GM21528 (cell line): ENCODE data around the gene ADGRB3.

Experiments used
- ATAC-seq: cut with Tn5 transposase; IDR thresholded peaks from one replicate; pipeline ENCODE4 v1.9.1; 2021; ENCODE audit warnings: mild to moderate bottlenecking, moderate library complexity; ENCODE audit not compliant: unreplicated experiment, low FRiP score

ADGRB3 gene

DNA sequence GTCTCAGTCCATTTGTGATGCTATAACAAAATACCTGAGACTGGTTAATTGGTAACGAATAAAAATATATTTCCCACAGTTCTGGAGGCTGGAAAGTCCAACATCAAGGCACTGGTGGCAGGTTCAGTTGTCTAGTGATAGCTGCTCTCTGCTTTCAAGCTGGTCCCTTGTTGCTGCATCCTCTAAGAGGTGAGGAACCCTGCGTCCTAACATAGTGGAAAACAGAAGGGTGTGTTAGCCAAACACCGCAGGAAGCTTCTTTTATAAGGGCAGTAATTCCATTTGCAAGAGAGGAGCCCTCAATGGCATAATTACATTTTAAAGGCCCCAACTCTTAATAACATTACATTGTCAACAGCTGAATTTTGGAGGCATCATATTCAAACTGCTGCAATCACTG lies 372.7 kb downstream of the ADGRB3 start:
- no peak for ATAC-seq

- ATAC-seq, result no peak
Observed at GRCh38 chr6:69012211-69012610, 377.1 kb downstream of the ADGRB3 start.

- no peak for ATAC-seq
Observed at GRCh38 chr6:69012876-69013275, 377.8 kb downstream of the ADGRB3 start.

DNA sequence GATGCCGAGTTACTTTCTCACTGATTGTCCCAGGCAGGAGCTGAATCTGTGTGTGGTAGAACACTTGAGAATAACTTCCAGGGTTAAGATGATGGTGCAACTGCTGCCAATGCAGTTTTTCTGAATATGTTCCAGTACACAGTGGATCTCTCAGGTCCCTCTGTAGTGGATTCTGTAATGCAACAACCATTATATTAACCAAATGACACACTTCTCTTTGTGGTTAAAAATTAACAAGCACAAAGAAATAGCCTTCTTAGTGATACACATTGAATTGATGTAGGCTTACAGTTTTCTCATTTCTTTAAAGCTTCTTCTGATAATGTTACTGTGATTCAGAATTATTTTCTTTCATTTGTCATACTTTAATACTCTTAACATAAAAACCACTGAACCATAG lies 383.8 kb downstream of the ADGRB3 start:
- ATAC-seq, result no peak

- ATAC-seq, result no peak
Observed at GRCh38 chr6:69019832-69020231, 384.8 kb downstream of the ADGRB3 start.

DNA sequence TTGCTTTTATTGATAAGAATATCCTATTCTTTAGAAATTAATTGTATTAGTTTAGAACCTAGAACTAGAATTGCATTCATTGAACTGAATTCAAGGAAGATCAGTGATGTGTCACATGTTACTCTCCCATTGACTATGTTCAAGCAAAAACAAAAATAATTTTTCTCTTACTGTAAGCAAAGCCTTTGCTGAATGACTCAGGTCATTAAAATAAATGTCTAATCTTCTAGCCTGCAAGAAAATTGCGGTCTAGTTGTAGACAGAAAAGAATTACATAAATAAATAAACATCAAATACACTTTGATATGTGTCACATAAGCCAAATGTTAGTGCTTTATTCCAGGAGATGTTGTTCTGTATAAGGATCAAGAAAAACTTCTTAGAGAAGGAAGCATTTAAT lies 387.9 kb downstream of the ADGRB3 start:
- ATAC-seq, result no peak

DNA sequence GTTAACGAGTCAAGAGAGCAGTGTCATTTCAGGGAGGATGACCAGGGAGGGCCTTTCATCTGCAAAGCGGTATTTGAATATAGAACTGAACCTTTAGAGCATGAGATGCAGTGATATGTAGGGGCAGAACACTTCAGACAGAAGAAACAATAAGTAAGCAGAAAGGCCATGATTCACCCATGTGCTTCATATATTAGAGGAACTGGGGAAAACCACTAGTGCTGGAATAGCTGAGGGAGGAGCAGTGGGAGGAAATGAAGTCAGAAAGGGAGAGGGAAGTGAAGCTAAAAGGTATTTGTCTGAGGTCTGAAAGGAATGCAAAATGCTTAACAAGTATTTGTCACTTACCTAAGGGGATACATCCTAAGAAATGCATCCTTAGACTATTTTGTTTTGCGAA lies 391.2 kb downstream of the ADGRB3 start:
- ATAC-seq, result no peak

DNA sequence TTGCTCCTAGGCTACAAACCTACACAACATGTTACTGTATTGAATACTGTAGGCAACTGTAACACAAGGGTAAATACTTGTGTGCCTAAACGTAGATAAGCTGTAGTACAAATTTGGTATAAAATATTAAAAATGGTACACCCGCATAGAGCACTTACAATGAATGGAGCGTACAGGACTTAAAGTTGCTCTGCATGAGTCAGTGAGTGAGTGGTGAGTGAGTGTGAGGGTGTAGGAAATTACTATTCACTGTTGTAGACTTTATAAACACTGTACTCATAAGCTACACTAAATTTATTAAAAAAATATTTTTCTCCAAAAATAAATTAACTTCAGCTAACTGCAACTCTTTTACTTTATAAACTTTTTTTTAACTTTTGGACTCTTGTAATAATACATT lies 391.6 kb downstream of the ADGRB3 start:
- no peak for ATAC-seq

GRCh38 chr6:69027861-69028260 lies 392.8 kb downstream of the ADGRB3 start:
- no peak for ATAC-seq

DNA sequence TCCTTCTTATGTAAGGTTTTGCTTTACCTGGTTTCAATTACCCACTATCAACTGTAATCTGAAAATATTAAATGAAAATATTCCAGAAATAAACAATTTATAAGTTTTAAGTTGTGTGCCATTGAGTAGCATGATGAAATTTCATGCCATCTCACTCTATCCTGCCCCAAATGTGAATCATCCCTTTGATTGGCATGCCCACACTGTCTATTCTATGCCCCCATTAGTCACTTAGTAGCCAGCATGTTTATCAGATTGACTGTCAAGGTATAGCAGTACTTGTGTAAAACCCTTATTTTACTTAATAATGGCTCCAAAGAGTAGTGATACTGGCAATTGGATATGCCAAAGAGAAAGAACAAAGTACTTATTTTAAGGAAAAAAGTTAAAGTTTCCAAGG lies 403.8 kb downstream of the ADGRB3 start:
- ATAC-seq, result no peak

DNA sequence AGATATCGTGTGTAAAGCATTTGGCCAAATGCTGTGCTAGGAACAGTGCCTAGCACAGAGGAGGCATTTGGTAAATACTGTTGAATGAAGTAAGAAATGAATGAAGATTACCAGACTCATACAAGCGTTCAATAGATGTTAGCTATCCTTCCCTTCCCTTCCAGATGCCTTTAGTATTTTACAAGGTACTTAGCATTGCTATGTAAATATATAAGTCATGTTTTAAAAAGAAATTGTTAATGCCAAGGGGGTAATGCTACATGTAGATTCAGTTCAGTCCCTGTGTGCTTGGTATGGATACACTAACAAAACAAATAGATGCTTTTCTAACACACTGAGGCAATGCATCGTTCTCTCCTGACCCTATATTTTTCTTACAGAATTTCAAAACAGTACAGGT lies 407.2 kb downstream of the ADGRB3 start:
- ATAC-seq, result no peak

DNA sequence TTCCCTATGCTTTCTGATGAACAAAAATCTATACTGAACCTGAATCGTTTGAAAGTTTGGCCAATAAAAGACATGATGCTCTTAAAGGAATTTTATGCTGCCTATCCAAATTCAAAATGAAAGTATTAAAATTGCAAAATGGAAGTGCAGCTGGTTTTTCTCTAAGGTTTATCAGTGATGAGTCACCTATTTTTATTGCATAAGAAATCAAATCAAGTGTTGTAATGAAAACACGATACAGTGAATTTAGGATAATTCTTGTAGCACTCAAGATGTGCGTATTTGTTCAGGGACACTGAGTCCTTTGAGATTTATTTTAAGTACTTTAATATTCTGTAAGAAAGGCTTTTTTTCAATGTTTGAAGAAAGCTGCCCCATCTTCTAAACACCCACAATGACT lies 409.5 kb downstream of the ADGRB3 start:
- no peak for ATAC-seq

DNA sequence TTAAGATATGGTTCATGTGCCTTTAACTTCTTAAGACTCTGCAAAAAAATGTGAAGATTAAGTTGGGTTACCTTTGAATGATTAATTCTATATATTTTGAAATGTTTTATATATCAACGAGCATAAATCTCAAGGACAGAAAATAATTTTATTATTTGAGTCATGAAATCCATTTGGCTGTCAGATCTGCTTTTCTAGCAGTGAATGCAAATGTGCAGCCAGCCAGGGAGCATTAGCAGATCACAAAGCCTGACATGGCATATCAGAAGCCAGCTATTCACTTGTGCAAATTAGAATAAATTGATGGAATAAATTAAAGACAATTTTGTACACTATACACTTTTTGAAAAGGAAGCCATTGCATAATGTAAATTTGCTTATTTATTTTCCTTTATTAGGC lies 424.3 kb downstream of the ADGRB3 start:
- no peak for ATAC-seq

DNA sequence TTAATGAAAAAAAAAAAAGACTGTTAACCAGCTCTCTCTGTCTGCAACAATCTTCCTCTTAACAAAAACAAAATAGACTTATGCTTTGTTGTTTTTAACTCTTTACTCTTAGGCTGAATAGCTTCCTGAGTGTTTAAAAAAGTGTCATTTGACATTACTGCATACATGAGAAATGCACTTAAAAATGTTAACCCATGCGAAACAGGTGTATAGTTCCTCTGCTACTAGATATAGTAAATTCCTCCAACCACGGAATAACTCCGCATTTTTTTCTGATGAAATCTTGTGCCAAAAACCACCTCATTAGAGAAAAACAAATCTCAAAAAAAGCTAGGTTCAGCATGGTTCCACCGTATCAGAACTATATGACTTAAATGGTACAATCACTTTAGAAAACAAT lies 426.0 kb downstream of the ADGRB3 start:
- no peak for ATAC-seq

GRCh38 chr6:69063401-69063800 lies 428.3 kb downstream of the ADGRB3 start:
- no peak for ATAC-seq

GRCh38 chr6:69064226-69064625 lies 429.1 kb downstream of the ADGRB3 start:
- no peak for ATAC-seq

DNA sequence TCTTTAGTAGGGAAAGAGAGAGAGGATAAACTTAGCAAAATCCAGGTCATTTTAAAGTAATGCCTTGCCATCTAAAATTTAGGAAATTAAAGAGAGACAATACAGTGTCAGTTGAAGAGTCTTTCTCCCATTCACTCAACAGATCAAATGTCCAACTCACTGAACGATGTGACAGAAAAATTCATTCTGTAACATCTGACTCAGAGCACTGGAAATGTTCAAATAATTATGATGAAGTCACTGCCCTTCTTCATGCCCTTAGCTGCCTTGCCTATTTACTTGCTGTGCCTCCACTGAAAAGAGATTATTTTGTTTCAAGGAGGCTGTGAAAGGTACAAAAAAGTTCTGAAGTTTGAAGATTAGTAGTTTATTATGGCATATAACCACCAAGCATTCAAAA lies 434.8 kb downstream of the ADGRB3 start:
- ATAC-seq, result no peak

GRCh38 chr6:69072796-69073195 lies 437.7 kb downstream of the ADGRB3 start:
- ATAC-seq, result no peak

- ATAC-seq, result no peak
Observed at GRCh38 chr6:69084746-69085335, 449.8 kb downstream of the ADGRB3 start.

GRCh38 chr6:69086689-69087088 lies 451.6 kb downstream of the ADGRB3 start:
- no peak for ATAC-seq

GRCh38 chr6:69089539-69089938 lies 454.5 kb downstream of the ADGRB3 start:
- no peak for ATAC-seq

DNA sequence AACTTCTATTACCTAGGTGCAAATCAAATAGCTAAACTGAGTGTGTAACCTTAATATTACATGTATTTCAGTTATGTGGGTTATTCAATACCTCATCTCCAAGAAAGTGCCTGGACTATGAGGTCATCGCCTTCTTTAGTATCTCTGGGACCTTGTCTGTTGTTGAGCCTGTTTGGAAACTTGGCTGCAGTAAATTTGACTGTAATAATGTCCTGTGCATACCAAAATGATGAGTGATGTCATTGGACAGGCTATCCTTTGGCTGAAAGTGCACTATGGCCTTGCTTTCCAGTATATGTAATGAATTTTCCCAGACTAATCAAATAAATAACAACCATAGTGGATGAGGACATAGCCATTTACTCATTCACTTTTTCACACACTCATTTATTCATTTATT lies 455.1 kb downstream of the ADGRB3 start:
- no peak for ATAC-seq

DNA sequence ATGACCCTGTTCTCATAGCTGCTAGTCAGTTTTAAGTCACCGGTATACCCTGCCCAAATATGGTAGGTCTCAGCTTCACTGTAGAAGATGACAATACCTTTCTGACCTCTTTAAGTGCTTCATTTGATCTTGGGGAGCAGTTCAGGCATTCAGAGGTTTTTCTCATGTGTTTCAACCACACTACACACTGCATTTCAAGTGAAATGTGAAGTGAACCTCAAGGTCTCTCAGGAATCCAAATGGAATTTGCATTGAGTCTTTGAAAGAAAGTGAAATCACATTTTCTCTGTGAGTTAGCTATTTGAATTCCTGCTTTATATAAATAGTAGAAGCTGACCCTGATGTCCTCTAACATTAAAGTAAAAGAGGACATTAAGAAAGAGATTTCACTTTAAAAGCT lies 461.6 kb downstream of the ADGRB3 start:
- no peak for ATAC-seq
